ENCODE measurements around the gene CBY1.

DNA sequence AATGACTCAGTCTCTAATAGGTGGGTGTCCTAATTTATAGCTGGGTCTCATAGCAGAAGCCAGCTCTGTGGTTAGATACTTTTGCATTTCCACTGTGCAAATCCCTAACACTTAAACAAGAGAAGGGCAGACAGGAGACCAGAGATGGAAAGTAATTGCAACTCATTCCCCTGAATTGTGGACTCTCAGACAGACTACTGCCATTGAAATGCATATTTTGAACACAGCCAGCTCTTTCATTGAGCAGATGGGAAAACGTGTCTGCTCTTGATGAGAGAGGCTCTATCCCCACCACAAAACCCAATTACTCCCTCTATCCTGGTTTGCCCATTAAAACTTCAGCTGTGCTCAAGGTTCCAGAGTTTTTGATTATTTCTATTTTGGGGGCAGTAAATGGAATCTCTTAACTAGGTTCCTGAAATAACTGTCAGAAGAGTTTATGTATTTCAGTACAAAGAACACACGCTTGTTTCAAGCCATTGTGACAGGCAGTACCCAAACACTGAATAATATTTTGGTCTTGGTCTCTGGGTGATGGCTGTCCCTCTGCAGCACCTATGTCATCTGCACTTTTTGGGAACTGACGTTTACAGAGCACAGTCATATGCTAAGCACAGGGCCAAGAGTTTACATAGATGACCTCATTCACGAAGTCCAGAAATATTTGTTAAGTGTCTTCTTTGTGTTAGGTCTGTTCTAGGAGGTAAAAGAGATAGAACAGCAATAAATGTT is 41.9 kb upstream of the CBY1 start:
- TF ChIP-seq, protein P1, sequence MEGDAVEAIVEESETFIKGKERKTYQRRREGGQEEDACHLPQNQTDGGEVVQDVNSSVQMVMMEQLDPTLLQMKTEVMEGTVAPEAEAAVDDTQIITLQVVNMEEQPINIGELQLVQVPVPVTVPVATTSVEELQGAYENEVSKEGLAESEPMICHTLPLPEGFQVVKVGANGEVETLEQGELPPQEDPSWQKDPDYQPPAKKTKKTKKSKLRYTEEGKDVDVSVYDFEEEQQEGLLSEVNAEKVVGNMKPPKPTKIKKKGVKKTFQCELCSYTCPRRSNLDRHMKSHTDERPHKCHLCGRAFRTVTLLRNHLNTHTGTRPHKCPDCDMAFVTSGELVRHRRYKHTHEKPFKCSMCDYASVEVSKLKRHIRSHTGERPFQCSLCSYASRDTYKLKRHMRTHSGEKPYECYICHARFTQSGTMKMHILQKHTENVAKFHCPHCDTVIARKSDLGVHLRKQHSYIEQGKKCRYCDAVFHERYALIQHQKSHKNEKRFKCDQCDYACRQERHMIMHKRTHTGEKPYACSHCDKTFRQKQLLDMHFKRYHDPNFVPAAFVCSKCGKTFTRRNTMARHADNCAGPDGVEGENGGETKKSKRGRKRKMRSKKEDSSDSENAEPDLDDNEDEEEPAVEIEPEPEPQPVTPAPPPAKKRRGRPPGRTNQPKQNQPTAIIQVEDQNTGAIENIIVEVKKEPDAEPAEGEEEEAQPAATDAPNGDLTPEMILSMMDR (conservative IDR thresholded peaks at IDR 0.05 in 1 of 2, IDR thresholded peaks at IDR 0.05 in 1 of 2; ENCODE audit: low read depth in 1 of 2, low read length in 2 of 2): no peak
- no peak for TF ChIP-seq EZH2 (IDR thresholded peaks at IDR 0.05; ENCODE audit: low read length, missing control alignments)

Data from fibroblast of lung (primary cell).